AG09309 (cell line): ENCODE results near the gene BBIP1.

ENCODE experiments used
- DNase-seq: peaks from one replicate; pipeline ENCODE4 v3.0.0-alpha.2; 2010; ENCODE audit warnings: low read depth
- H3K4me3 ChIP-seq: 2 replicates; pipeline ENCODE4 v1.5.1; 2011; ENCODE audit warnings: mild to moderate bottlenecking, low read depth, low read length, moderate library complexity; ENCODE audit not compliant: control insufficient read depth
- CTCF ChIP-seq: IDR thresholded peaks from 2 replicates; pipeline ENCODE4 v1.5.1; 2011; ENCODE audit warnings: mild to moderate bottlenecking, low read depth, low read length, inconsistent platforms; ENCODE audit not compliant: insufficient read depth, control insufficient read depth; ENCODE audit errors: missing control alignments

The BBIP1 gene

GRCh38 chr10:110915035-110915434 lies 3.9 kb downstream of the BBIP1 start:
- no peak overlapping the region for H3K4me3 ChIP-seq
- TF ChIP-seq CTCF: no peak
- DNase-seq: no peak

- TF ChIP-seq CTCF: no peak
- no peak for DNase-seq
- no peak overlapping the region for H3K4me3 ChIP-seq
Measured at GRCh38 chr10:110914431-110914830, 4.5 kb downstream of the BBIP1 start.

- no peak for DNase-seq
- no peak overlapping the region for H3K4me3 ChIP-seq
- TF ChIP-seq CTCF: no peak
Measured at GRCh38 chr10:110912374-110912773, 6.6 kb downstream of the BBIP1 start.

- no peak overlapping the region for H3K4me3 ChIP-seq
- DNase-seq: no peak
- no peak for TF ChIP-seq CTCF
Measured at GRCh38 chr10:110910138-110910537, 8.8 kb downstream of the BBIP1 start.

- no peak overlapping the region for H3K4me3 ChIP-seq
- DNase-seq: no peak
- TF ChIP-seq CTCF: no peak
Measured at GRCh38 chr10:110903280-110904278, 15.4 kb downstream of the BBIP1 start.

- DNase-seq: peak; percentile 48
- no peak for TF ChIP-seq CTCF
- H3K4me3 ChIP-seq: no peak overlapping the region
Measured at GRCh38 chr10:110901954-110902819, 16.8 kb downstream of the BBIP1 start.
